HG03159 (cell line): ENCODE data around the gene RAPGEF1.

Source experiments
- ATAC-seq: cut with Tn5 transposase; IDR thresholded peaks from one replicate; pipeline ENCODE4 v1.9.1; 2021; ENCODE audit warnings: mild to moderate bottlenecking, moderate library complexity; ENCODE audit not compliant: unreplicated experiment

Gene RAPGEF1

DNA sequence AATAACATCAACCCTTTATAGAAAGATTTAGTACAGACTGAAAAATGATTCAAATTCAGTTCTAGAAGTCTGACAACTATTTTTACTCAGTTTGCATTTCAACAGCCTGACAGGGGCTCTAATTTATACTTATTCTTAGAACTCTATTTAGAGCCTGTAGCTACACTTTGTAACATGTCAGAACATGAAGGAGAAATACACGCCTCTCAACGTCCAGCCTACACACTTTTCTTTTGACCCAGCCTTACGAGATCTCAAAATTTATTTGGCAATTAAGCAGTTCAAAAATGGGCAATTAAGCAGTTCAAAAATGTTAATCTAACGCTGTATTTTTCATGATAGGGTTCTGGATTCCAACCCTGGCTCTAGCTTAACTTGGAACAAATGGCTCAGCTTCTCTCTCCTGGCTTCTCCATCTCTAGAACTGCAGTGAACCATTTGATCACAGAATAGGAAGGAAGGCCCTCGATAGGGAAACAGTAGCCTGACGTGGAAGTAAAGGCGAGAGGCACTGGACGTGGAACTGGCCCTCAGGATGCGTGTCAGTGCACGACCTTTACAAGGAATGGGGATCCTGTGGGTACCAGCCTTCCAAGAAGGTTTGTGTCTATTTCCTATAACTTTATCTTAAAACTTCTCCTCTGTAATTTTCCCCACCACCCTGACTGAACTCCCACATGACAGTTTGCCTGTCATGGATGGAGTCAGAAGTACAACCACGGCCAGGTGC is 128.1 kb downstream of the RAPGEF1 start:
- ATAC-seq: no peak

DNA sequence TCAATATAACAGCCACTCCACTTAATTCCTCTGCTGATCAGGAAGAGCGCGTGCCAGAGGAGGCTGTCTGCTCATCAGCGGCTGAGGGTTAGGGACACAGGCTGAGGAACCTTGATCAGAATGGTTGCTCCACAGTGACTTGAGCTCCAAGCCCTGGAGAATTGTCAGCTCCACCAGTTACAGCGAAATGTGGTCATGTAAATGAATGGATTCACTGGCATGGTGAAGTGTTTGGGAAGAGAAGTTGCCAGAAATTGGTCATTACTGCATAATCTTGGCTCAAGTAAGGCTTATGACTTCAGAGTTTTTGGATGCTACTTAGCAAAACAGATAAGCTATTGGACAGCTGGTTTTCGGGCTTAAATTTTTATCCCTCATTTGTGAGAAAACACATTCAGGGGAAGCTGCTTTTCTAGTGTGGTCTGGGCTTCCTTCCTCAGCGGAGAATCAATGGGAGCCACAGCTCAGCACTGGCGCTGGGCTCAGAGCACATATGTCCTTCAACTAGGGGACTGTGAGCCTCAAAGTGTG is 129.6 kb downstream of the RAPGEF1 start:
- no peak for ATAC-seq

DNA sequence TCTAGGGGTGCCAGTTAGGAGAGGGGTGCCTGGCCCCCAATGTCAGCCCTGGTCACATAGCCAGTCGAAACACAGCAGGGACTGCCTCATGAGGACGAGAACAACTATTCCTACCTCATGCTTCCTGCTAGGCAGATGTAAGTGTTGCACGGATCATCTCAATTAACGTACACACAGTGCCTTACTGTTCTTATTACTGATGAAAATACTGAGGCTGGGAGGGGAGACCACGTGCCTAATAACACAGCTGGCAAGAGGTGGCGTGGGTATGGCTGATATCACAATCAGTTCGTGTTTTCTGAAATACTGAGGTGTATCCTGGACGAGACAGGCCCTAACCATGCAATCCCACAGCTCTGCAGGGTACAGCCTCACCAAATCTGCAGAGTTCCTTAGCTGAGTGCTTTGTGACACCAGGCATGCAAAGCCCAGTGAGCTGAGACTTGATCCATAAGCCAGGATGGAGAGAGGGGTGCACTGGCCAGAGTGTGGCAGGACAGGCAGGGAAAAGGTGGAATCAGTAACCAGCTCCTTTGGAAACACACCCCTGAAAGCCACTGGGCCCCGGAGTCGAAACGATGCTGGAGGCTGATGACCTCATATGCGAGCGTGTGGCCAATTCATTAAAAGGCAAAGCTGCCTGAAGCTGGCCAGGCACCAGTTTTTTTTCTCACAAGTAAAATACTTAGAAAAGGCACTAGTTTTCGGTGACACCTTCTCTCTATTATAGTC is 130.6 kb downstream of the RAPGEF1 start:
- no peak for ATAC-seq

DNA sequence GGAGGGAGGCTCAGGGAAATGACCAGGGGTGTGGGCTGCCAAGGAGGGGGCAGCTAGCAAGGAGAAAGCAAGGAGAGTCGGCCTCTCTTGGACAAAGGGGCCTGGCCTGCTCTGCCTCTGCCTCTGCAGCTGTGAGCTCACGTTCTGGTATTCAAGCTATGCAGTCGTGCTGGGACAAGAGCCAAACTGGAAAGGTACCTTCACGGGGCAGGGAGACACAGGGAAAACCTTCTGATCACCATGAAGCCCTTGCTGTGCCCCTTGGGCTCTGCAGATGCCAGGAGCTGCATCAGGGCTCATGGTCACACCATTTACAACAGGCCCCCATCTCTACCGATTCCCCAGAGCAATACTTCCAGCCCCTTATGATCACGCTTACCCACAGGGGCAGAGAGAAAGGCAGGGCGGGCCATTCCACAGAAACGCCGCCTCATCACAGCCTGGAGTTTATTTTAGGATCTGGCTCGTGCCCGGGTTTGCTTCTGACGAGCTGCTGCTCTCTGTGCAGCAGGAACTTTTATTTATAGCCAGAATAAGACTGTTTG is 131.3 kb downstream of the RAPGEF1 start:
- ATAC-seq: no peak

DNA sequence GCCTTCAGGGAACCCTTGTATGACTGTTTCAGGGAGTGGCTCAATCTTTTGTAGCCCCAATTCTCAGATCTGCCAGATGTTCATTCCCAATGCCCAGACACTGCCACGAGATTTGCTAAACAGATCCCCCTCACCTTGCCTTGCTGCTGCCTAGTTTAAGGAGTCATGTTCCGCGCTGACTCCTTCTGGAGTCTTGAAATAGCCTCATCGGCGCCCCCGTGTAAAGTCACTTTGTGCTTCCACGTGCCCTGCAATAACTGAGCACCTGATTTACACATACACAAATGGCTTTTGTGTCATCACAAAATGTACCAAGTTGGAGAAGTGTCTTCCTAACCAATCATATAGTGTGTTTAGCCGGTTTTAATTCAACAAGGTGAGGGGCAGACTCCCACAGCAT is 132.3 kb downstream of the RAPGEF1 start:
- ATAC-seq: no peak

DNA sequence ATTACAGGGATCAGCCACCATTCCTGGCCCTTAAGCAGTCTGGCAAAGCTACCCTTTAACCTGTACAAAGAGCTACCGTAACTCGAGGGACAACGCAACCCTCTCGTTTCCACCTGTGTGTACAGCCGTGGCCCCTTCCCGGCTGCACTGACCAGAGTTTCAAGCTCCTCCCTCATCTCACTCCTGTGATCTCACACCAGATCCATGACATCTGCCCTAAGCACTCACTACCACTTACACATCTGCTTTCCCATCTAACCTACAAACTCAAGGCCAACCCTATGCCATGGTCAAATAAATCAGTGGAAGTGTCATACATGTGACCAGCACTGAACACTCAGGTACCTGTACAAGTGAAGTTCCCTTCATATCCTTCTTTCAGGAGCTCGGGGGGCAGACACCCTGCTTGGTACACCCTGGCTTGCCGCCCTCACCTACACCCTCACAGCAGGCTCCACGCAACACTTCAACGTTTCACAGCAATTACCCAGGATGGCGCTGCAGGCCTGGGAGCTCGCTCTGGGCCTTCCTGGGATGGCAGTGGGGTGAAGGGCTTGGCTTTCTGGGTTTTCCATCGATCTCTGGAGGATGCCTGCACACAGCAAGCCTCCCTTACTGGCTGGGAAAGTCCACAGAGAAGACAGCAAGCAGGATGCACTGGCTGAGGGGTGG is 132.8 kb downstream of the RAPGEF1 start:
- ATAC-seq: no peak

DNA sequence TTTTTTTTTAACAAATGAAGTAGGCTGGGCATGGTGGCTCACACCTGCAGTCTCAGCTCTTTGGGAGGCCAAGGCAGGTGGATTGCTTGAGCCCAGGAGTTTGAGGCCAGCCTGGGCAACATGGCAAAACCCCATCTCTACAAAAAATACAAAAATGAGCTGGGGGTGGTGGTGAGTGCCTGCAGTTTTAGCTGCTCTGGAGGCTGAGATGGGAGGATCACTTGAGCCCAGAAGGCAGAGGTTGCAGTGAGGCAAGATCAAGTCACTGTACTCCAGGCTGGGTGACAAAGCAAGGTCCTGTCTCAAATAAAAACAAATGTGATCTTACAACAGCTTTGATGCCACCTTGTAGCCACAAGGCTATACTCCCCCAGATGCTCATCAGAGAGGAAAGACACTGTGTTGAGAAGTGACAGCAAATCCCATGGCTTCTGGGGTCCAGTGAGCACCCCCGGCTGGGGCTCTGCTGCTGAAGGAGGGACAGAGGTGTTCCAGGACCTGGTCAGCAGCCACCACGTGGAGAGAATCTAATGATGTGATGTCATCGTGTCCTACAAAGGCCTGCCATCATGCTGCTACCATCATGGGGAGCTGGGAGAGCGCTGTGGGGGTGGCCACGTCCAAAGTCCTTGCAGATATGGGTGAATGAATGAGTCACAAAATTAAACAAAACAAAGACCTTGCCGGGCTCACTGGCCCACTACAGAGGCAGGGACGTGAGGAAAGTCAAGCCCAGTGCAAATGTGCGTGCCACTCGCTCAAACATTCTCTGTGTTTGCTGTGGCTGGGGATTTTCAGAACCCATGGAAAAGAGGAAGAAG is 133.9 kb downstream of the RAPGEF1 start:
- no peak for ATAC-seq

DNA sequence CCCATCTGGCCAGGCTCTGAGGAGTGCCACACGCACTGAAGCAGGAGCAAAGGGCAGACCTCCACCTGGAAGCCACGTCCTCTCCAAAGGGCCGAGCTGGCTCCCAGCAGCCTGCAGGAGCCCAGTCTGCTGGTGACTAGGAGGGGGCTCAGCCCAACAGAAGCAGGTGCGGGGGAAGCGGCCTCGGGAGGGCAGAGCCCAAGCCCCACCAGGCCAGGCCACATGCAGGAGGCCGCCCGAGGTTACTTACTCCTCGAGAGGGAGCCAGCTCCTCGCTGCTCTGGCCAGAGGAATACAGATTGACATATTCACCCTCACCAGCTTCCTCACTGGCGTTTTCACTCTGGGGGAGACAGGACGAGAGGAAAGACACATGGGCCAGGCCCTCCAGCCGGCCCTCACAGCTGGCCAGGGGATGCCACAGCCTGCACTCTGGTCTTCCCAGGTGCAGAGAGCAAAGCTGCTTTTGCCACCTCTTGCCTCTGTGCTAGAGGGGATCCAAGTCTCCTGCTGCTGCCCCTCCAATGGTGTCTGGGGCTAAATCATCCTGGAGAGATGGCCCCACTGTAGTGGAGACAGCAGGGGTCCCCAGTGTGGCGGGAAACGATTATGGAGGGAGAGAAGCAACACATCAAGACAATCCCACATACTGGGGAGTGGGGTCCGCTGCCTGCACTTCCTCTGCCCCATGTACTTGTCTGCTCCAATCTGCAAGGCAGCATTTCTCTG is 136.0 kb downstream of the RAPGEF1 start:
- ATAC-seq: no peak

DNA sequence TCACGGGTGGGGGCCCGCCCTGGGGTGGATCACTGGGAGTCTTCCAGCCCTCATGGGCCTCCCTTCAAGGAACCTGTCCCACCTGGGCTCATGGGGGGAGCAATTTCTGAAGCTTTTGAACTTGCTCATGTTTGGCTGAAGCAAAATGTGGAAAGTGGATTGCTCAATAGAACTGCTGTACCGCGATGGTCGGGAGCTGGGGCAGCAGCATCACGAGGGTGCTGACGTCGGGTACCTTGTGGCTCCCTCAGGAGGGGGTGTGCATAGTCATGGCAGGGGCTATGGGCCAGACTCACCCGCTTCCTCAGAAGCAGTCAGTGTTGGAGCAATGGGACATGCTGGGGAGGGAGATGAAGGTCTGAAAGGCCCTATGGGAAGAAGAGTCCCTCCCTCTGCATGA is 136.7 kb downstream of the RAPGEF1 start:
- ATAC-seq: no peak

DNA sequence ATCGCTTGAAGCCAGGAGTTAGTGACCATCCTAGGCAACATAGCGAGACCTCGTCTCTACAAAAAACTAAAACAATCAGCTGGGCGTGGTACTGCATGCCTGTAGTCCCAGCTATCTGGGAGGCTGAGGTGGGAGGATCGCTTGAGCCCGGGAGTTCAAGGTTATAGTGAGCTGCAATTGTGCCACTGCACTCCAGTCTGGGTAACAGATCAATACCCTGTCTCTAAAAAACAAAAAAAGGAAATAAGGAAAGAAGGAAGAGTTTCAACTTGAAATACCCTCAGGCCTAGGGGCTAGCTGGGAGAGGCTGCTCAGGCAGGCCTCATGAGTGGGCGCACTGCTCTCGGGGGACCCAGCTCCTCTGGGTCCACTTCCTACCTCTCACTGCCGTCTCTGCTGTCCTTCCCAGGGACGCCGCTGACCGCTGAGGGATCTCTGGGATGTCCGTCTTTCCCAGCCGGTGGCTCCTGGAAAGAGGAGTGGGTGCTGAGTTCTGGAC is 138.1 kb downstream of the RAPGEF1 start:
- ATAC-seq: no peak

DNA sequence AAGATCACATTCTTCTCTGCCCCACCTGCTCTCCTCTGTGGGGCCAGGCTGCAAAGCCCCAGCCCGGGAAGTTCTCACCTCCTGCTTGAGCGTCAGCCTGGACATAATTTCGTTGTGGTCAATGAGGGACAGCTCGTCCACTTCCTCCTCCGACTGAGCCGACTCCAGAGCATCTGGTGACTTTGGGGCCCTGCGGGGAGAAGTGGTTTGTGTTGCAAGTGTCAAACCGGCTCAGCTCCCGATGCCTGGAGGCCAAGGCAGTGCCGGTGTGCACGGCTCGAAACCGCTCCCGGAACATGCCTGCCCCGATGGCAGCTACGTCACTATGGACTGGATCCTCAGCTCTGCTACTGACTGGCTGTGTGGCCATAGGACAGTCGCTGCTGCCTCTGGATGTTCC is 141.8 kb downstream of the RAPGEF1 start:
- ATAC-seq: no peak

DNA sequence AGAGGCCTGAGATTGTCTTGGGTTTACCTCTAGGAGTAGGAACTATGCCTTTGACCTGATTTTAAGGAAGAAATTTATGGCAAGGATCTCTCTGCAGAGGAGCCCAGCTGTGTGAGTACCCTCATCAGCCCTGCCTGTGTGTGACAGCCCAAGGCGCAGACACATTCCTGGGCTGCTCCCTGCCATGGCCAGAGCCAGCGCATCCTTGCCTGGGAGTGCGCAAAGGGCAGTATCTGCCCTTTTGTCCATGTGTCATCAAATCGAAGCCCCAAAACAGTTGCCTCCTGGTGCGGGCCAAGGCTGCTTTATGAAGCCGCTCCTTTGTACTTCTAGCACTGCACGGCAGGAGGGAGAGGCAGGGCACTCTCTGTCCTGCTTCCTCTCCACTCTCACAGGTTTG is 142.6 kb downstream of the RAPGEF1 start:
- no peak for ATAC-seq

DNA sequence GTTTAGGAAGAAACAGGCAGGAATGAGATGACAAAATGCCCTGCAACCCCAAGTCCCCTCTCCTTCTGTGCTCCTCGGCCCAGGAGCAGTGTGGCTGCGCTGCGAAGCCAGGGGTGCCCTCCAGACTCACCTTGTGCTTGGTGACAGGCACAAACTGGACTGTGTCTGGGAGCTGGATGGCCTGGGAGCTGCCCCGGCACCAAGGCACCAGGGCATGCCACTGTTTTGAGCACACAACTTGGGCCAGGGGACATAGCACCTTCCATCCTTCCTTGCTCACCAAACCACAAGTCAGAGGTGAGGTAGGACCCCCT is 143.5 kb downstream of the RAPGEF1 start:
- ATAC-seq: no peak

DNA sequence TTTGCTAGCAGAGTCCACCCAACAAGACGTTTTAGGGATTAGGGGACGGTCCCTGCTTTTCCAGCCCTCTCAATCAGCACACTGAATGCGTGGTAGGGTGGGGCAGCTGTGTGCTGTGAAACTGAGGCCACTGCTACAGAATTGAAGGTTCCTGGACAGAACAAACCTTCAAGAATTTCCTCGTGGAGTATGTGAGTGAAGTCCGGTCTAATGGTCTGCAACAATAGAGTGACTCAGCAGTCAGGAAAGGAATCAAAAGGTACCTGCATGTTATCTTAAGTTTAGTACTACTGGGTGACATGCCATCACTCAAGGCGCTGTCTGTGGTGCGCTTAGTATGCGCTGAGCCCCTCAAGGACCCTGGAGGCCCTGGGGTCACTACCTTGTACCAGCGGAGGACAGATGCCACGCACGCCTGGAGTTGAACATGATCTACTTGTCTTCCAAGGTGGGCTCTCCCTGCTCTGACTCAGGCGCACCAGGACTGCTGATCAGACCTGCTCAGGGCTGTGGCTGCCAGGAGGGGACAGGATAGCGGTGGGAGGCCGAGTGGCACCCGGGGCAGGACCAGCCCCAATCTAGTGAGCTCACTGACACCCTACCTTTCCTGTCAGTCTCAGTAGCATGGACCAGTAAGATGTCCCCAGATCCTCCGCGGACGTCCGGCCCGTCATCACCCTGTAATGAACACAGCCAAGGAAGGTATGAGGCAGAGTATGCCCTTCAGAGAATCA is 144.0 kb downstream of the RAPGEF1 start:
- no peak for ATAC-seq

DNA sequence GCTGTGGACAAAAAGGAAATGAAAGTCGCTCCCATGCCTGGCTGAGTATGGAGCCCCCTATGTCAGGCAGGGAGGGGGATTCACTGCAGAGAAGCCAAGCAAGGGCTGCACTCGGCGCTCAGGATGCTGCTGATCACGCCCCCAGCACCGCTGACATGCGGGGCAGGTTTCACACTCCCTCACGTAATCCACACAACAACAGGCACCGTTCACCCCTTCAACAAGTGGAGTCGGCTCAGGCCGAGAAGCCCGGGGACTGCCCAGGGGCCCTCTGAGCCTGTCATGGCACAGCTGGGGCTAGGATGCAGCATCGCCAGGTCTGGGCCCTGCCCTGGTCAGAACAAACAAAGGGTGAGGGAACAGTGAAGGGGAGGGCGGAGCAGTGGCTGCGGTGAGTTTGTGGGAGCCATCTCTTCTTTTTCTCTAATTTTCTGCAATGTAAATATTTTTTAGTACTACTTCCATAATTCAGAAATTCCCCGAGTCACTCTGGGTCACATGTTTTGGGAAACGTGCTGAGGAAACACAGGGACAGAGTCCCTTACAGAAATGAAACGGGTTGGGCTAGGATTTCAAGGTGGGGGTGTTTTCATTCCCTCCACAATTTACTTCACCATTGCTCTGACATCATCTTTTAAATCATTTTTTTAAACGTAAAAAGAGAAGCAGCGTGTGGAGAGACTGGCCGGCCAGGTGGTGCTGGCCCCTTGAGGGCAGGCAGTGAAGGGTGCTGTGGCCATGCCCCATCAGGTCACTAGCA is 144.8 kb downstream of the RAPGEF1 start:
- no peak for ATAC-seq

DNA sequence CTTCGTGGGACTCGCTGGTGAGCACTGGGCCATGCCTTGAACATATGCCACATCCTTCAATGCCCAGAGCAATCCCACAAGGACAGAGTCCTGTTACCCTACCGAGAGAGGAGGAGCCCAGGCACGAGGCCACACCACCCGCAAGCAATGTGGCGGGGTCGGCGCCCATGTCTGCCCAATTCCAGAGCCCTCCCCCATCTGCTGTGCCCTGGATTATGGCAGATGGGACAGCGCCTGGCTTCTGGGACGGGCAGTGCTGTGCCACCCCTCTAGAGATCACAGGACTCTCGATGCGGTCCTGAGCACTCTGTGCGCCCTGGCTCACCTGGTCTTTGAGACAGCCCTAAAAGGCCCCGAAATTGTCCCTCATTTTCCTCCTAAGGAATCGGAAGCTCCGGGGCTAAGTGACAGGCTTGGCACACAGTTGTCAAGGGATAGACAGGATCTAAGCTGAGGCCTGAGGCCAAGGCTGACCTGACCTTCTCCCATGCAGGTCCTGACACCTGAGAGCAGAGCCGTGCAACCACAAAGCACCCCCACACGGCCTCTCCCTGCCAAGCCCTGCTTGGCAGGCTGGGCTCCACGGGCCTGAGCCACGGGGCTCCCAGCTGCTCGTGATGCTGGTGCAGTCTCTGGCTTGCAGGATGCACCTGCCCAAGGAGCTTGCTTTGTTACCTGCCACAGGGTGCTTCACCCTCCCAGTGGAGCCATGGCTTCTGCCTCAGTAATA is 145.8 kb downstream of the RAPGEF1 start:
- ATAC-seq: no peak

DNA sequence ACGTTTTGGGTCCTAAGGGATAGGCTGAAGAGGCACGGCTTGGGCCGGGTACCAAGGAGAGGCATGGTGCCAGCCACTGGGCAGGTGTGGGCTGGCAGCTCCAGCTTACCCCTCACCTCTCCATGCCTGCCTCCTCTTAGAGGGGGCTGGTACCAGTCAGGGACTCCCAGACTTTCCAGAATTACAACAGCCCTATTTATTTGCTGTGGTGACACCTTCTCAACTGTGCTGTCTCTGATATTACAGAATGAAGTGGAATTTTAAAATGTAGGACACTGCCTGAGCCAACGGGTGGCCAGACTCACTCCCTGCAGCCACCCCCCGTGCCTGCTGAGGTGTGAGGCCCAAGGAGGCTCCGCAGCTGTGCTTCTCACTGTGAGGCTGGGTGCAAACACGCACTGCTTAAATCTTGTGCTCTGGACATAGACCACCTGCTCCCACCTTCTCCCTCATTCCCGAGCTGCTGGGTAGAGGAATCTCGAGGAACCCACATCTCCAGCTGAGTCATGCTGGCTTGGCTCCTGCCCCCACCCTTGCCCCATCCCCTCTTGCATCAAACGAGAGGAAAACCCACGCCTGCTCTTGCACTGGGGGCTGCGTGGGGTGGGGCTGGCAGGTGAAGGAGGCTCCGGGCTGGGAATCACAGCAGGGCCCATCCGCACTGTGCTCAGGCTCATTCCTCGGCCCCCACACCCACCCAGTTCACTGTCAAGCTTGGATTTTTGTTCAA is 146.6 kb downstream of the RAPGEF1 start:
- no peak for ATAC-seq
